NT2/D1 (cell line): ENCODE measurements around the gene EIF4EBP2.

Experiments used
- DNase-seq: peaks from one replicate; pipeline ENCODE4 v3.0.0-alpha.2; 2011; ENCODE audit warnings: low read depth, low spot score
- H3K27me3 ChIP-seq: 2 replicates; pipeline ENCODE4 v1.6.0; 2011; ENCODE audit warnings: mild to moderate bottlenecking; ENCODE audit not compliant: insufficient read length, insufficient read depth
- H3K36me3 ChIP-seq: 2 replicates; pipeline ENCODE4 v1.6.1; 2011; ENCODE audit warnings: mild to moderate bottlenecking, low read length, mixed read lengths; ENCODE audit not compliant: insufficient read depth, insufficient read length
- H3K4me1 ChIP-seq: 2 replicates; pipeline ENCODE4 v1.5.1; 2011; ENCODE audit not compliant: insufficient read depth, insufficient read length
- H3K4me3 ChIP-seq: 2 replicates; pipeline ENCODE4 v1.5.1; 2011; ENCODE audit warnings: low read depth; ENCODE audit not compliant: insufficient read length
- H3K9ac ChIP-seq: 2 replicates; pipeline ENCODE4 v1.6.0; 2011; ENCODE audit warnings: low read depth; ENCODE audit not compliant: insufficient read length
- H3K9me3 ChIP-seq: 2 replicates; pipeline ENCODE4 v1.5.1; 2011; ENCODE audit warnings: mild to moderate bottlenecking, low read length; ENCODE audit not compliant: insufficient read depth
- SUZ12 ChIP-seq: IDR thresholded peaks from 2 replicates; pipeline ENCODE4 v1.6.1; 2011; ENCODE audit not compliant: insufficient read length, insufficient read depth; ENCODE audit errors: extremely low read depth
- YY1 ChIP-seq: IDR thresholded peaks from 2 replicates; pipeline ENCODE4 v1.6.1; 2011; ENCODE audit not compliant: insufficient read length, insufficient read depth
- ZNF274 ChIP-seq: IDR thresholded peaks from 2 replicates; pipeline ENCODE4 v1.6.1; 2011; ENCODE audit warnings: mild to moderate bottlenecking, low read depth, low read length

The EIF4EBP2 gene

DNA sequence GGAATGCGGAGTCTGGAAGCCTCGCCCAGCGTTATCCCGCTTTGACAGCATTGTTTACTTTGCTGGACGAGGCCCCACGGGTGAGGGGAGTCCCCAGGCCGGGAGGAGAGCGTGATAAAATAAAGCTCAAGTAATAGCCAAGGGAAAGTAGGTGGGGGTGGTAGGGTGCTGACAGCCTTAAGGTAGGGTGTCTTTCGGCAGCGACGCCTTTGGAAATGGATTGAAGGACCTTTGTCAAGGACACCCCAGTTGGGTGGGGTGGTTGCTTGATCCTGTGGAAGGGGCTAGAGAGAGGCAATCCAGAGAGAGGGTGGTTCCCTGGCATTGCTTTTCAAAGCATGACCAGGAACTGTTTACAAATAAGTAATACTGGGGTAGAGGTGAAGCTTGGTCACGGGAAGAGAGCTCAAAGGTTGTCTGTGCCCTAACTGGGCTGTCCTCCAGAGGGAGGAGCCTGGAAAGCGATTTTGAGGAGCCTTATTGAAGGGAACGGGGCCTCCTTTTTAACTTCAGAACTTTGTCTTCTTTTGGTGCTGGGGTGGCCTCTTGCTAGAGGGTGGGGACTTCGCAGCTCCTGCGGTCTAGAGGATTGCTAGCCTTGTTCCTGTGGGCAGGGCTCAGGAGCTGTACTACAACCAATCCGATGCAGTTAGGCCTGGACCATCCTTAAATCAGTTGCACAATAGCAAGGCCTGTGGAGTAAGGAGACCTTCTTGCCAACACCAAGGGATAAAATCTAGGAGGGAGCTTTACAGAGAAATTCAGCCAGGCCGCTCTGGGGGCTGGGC lies 1.3 kb downstream of the EIF4EBP2 start:
- Histone ChIP-seq H3K9me3 (peaks cover 6% of the 10 kb centered on the region; the same call in 1 of the 2 replicates), H3K4me3 (peak overlapping the region; percentile 80), H3K27me3 (no peaks in the 10 kb centered on the region), H3K36me3 (peaks cover 17% of the 10 kb centered on the region), H3K9ac (peak overlapping the region; percentile 85), H3K4me1 (no peaks in the 10 kb centered on the region)
- TF ChIP-seq SUZ12 (no peak), ZNF274 (no peak), YY1 (no peak)
- no peak for DNase-seq

DNA sequence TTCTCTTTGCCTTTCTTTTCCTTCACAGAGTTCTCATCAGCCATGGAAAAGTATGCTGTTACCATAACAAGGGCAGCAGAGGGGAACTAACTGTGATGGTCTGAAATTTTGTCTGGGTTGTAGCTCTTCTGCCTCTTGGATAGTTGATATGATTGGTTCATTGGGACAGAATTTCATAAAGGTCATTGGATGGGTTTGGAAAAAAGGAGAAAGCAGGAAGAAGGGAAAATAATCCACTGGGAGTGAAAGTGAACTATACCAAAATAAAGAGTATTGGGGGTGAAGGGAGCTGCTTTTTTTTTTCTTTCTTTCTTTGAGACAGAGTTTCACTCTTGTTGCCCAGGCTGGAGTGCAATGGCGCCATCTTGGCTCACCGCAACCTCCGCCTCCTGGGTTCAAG lies 5.8 kb downstream of the EIF4EBP2 start:
- no peak overlapping the region for H3K4me3 ChIP-seq
- TF ChIP-seq ZNF274 = no peak
- no peak for TF ChIP-seq SUZ12
- TF ChIP-seq YY1 = no peak
- H3K27me3 ChIP-seq = no peaks in the 10 kb centered on the region
- no peak for DNase-seq
- H3K9me3 ChIP-seq = peaks cover 6% of the 10 kb centered on the region; the same call in 1 of the 2 replicates
- H3K36me3 ChIP-seq = peaks cover 29% of the 10 kb centered on the region
- no peak overlapping the region for H3K9ac ChIP-seq
- H3K4me1 ChIP-seq = no peaks in the 10 kb centered on the region

DNA sequence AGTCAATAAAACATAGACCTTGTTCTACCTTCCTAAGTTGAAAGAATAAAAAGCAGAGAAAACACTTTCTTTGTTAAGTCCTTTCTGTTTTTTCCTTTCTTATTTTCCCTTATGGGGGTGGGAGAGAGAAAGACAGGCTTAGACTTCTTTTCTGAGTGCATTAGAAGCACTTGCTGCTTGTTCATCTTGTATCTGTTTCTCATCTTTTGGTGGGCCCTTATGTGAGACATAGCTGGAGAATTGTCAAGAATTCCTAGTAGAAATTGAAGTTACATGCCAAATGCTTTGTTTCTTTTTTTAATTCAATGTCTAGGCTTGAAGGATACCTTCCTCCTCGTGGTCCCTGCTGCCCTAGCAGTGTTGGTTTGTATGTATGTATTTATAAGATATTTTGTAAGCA lies 6.7 kb downstream of the EIF4EBP2 start:
- no peak overlapping the region for H3K9ac ChIP-seq
- peaks cover 6% of the 10 kb centered on the region; the same call in 1 of the 2 replicates for H3K9me3 ChIP-seq
- DNase-seq = no peak
- no peak overlapping the region for H3K4me3 ChIP-seq
- no peaks in the 10 kb centered on the region for H3K4me1 ChIP-seq
- H3K27me3 ChIP-seq = no peaks in the 10 kb centered on the region
- peaks cover 29% of the 10 kb centered on the region for H3K36me3 ChIP-seq
- no peak for TF ChIP-seq SUZ12
- no peak for TF ChIP-seq YY1
- no peak for TF ChIP-seq ZNF274

DNA sequence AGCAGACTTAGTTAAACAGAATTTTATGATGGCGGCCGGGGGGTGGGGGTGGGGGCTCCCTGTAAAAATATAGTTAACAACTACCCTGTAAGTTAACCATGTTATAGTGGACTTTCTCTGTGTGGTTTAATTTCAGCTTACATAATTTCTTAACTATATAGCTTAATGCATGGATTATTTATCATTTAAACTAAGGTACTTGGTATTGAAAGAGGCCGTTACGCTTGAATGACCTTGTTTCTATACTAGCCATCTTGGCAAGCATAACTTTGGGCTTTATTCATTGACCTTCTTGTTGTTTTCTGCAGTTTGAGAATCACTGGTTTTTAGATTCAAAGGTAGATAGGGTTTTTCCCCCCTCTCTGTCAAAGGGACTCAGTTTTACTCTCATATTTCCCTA lies 8.4 kb downstream of the EIF4EBP2 start:
- Histone ChIP-seq H3K27me3 (no peaks in the 10 kb centered on the region), H3K9ac (no peak overlapping the region), H3K4me1 (no peaks in the 10 kb centered on the region), H3K9me3 (peaks cover 6% of the 10 kb centered on the region; the same call in 1 of the 2 replicates), H3K36me3 (peaks cover 24% of the 10 kb centered on the region), H3K4me3 (no peak overlapping the region)
- DNase-seq = no peak
- TF ChIP-seq SUZ12 = no peak
- TF ChIP-seq ZNF274 = no peak

DNA sequence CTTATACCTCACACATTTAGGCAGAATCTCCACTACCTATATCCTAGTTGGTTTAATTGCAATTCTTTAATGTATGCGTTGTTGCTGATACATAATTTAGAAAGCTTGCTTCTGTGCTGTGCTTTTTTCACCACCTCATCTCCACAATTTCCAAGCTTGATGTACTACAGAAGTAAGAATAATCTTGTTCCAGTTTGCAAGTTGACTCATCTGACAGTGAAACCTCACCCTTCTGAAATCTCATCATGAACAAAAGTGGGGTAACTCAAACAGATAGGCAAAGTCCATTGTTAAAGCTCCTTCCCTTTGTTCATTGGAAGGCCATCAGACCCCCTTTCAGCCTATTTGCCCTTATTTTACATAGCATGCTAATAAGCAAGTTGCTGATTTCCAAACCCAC lies 13.6 kb downstream of the EIF4EBP2 start:
- Histone ChIP-seq H3K9ac (no peak overlapping the region), H3K36me3 (peaks cover 30% of the 10 kb centered on the region), H3K4me1 (no peaks in the 10 kb centered on the region), H3K27me3 (no peaks in the 10 kb centered on the region), H3K4me3 (no peak overlapping the region), H3K9me3 (no peaks in the 10 kb centered on the region)
- no peak for TF ChIP-seq YY1
- no peak for TF ChIP-seq SUZ12
- no peak for TF ChIP-seq ZNF274
- DNase-seq = no peak

DNA sequence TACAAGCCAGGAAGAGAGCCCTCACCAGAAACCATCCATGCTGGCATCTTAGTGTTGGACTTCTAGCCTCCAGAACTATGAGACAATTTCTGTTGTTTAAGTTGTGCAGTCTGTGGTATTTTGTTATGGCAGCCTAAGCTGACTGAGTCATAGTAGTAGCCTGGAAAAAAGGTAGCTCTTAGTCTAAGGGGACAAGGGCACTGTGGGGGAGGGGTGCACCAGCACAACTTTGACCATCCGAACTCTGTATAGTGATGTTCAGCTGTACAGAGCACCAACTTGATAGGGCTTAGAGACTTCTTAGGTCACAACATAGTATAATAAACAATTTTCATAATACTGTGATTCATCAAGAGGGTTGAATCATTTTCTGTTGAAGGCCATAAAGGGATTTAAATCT lies 14.3 kb downstream of the EIF4EBP2 start:
- Histone ChIP-seq H3K36me3 (peaks cover 35% of the 10 kb centered on the region), H3K27me3 (no peaks in the 10 kb centered on the region), H3K4me1 (no peaks in the 10 kb centered on the region), H3K9ac (no peak overlapping the region), H3K4me3 (no peak overlapping the region), H3K9me3 (no peaks in the 10 kb centered on the region)
- DNase-seq = no peak
- no peak for TF ChIP-seq YY1

DNA sequence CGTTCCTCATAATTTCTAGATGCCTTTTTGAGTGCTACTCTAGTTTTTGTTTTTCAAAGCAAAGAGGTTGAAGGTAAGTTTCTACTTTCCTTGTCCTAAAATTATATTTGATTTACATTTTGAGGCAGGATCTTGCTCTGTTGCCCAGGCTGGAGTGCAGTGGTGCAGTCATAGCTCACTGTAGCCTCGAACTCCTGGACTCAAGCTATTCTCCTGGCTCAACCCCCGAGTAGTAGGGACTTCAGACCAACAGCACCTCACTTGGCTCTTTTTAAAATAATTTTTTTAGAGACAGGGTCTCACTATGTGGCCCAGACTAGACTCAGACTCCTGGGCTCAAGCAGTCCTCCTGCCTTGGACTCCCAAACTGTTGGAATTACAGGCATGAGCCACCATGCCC lies 14.8 kb downstream of the EIF4EBP2 start:
- Histone ChIP-seq H3K36me3 (peaks cover 38% of the 10 kb centered on the region), H3K9me3 (no peaks in the 10 kb centered on the region)
- TF ChIP-seq SUZ12 = no peak
- TF ChIP-seq ZNF274 = no peak
- no peak for TF ChIP-seq YY1

More for the DNA sequence above, 14.8 kb downstream of the EIF4EBP2 start:
- Histone ChIP-seq H3K4me3 (no peak overlapping the region), H3K4me1 (no peaks in the 10 kb centered on the region), H3K27me3 (no peaks in the 10 kb centered on the region), H3K9ac (no peak overlapping the region)
- DNase-seq = no peak
